SU-DHL-6 (cell line): ENCODE results near the gene NUDT2.

Experiments used
- H2AFZ ChIP-seq: fragments of 200-600 bp; sonication (generic); 2 replicates; pipeline ENCODE4 v1.6.1; 2014; ENCODE audit warnings: low read depth, mild to moderate bottlenecking, moderate library complexity, mixed read lengths, antibody characterized with exemption, low read length; ENCODE audit not compliant: severe bottlenecking
- H3F3A ChIP-seq: fragments of 200-600 bp; shearing (Covaris generic); 2 replicates; pipeline ENCODE4 v1.6.0; 2016; ENCODE audit warnings: antibody characterized with exemption, mild to moderate bottlenecking; ENCODE audit not compliant: insufficient read depth
- H3K27ac ChIP-seq: fragments of 200-600 bp; sonication (generic); 2 replicates; pipeline ENCODE4 v1.5.1; 2016; ENCODE audit warnings: low read depth, mild to moderate bottlenecking, low read length, moderate library complexity, mixed read lengths
- H3K27me3 ChIP-seq: fragments of 200-600 bp; sonication (generic), shearing (Covaris generic); 2 replicates; pipeline ENCODE4 v1.6.0; 2014; ENCODE audit warnings: mild to moderate bottlenecking, low read length
- H3K36me3 ChIP-seq: fragments of 200-600 bp; sonication (generic); 2 replicates; pipeline ENCODE4 v1.6.1; 2014; ENCODE audit warnings: mild to moderate bottlenecking, low read length, mixed read lengths
- H3K4me2 ChIP-seq: fragments of 300-600, 200-600 bp; shearing (Covaris generic), sonication (generic); 2 replicates; pipeline ENCODE4 v1.6.0; 2014; ENCODE audit warnings: low read length, low read depth, mild to moderate bottlenecking; ENCODE audit not compliant: poor library complexity, severe bottlenecking
- H3K4me3 ChIP-seq: fragments of 200-600 bp; sonication (generic); 2 replicates; pipeline ENCODE4 v1.5.1; 2014; ENCODE audit warnings: antibody characterized with exemption, low read length, mild to moderate bottlenecking, mixed read lengths; ENCODE audit not compliant: insufficient read depth, poor library complexity, severe bottlenecking
- H3K79me2 ChIP-seq: fragments of 200-600 bp; sonication (generic); 2 replicates; pipeline ENCODE4 v1.6.1; 2014; ENCODE audit warnings: mild to moderate bottlenecking, low read length, moderate library complexity; ENCODE audit not compliant: insufficient read depth
- H3K9ac ChIP-seq: fragments of 200-600 bp; sonication (generic); 2 replicates; pipeline ENCODE4 v1.7.0; 2014; ENCODE audit warnings: mild to moderate bottlenecking, low read length
- H3K9me2 ChIP-seq: fragments of 200-600 bp; sonication (generic); replicated peaks from 2 replicates; pipeline ENCODE4 v1.6.1; 2014; ENCODE audit warnings: low read length; ENCODE audit not compliant: insufficient read depth
- H3K9me3 ChIP-seq: fragments of 200-600 bp; sonication (generic); 2 replicates; pipeline ENCODE4 v1.6.1; 2014; ENCODE audit warnings: low read length, mixed read lengths; ENCODE audit not compliant: insufficient read depth
- H4K20me1 ChIP-seq: fragments of 200-600 bp; sonication (generic); 2 replicates; pipeline ENCODE4 v1.6.1; 2014; ENCODE audit warnings: low read depth, mild to moderate bottlenecking, antibody characterized with exemption, low read length, moderate library complexity, mixed read lengths
- CTCF ChIP-seq: fragments of 200-600 bp; sonication (generic); IDR thresholded peaks from one replicate; pipeline ENCODE4 v1.5.1; 2017; ENCODE audit warnings: antibody characterized with exemption, mild to moderate bottlenecking, low read length, moderate library complexity; ENCODE audit not compliant: insufficient read depth, poor library complexity, severe bottlenecking
- EZH2phosphoT487 ChIP-seq: fragments of 200-600 bp; sonication (generic), shearing (Covaris generic); conservative IDR thresholded peaks from 2 replicates; pipeline ENCODE4 v1.6.1; 2018; ENCODE audit warnings: mild to moderate bottlenecking, antibody characterized with exemption, low read length, moderate library complexity, mixed read lengths

Gene NUDT2

GRCh38 chr9:34310215-34310614 is 19.2 kb upstream of the NUDT2 start:
- Histone ChIP-seq H3F3A (no peaks in the 10 kb centered on the region), H3K4me2 (no peak overlapping the region), H3K36me3 (peaks cover 11% of the 10 kb centered on the region; the same call in 1 of the 2 replicates), H3K9me2 (no peaks in the 10 kb centered on the region), H3K79me2 (peaks cover 40% of the 10 kb centered on the region), H3K4me3 (no peak overlapping the region), H4K20me1 (no peaks in the 10 kb centered on the region), H3K27ac (no peak overlapping the region), H2AFZ (no peak overlapping the region), H3K9ac (no peak overlapping the region), H3K9me3 (no peaks in the 10 kb centered on the region), H3K27me3 (no peaks in the 10 kb centered on the region)
- no peak for TF ChIP-seq CTCF
- no peak for TF ChIP-seq EZH2phosphoT487

DNA sequence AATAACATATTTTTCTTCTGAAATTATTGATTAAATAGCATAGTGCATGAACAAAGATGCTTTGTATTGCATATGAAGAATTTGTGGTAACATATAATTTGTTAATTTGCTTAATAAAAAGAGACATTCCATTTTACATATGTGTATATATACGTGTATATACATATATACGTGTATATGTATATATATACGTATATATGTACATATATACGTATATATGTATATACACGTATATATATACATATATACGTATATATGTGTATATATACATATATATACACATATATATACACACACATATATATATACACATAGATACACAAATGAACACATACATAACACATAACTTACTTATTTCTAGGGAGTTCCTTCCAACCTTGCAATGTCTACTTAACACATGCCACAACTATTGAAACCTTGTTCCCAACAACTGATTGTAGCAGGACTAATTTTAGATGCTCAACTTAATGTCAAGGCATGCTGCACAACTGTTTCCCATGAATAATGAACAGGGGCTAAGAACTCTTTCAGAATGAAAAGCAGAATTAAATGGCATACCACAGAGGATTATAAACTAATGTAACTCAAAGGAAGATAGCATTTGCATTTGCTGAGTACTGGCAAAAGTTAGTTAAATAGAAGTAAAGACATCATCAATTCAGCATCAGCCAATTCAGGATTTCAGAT is 17.7 kb upstream of the NUDT2 start:
- H4K20me1 ChIP-seq: no peaks in the 10 kb centered on the region
- H3K36me3 ChIP-seq: peaks cover 7% of the 10 kb centered on the region; the same call in 1 of the 2 replicates
- no peak overlapping the region for H3K27ac ChIP-seq
- H3K9ac ChIP-seq: no peak overlapping the region
- no peak overlapping the region for H3K4me3 ChIP-seq
- no peak overlapping the region for H3K4me2 ChIP-seq
- peaks cover 3% of the 10 kb centered on the region; the same call in 1 of the 2 replicates for H3F3A ChIP-seq
- no peaks in the 10 kb centered on the region for H3K9me2 ChIP-seq
- TF ChIP-seq CTCF (no peak), EZH2phosphoT487 (no peak)
- H3K27me3 ChIP-seq: no peaks in the 10 kb centered on the region
- peaks cover 50% of the 10 kb centered on the region for H3K79me2 ChIP-seq
- H3K9me3 ChIP-seq: no peaks in the 10 kb centered on the region
- H2AFZ ChIP-seq: no peak overlapping the region

- Histone ChIP-seq H4K20me1 (no peaks in the 10 kb centered on the region; the same call in 1 of the 2 replicates), H3K4me2 (no peak overlapping the region), H3K9me2 (no peaks in the 10 kb centered on the region), H2AFZ (no peak overlapping the region), H3K79me2 (peaks cover 83% of the 10 kb centered on the region), H3K36me3 (no peaks in the 10 kb centered on the region), H3K9ac (no peak overlapping the region), H3K4me3 (no peak overlapping the region), H3K27me3 (no peaks in the 10 kb centered on the region), H3F3A (peaks cover 3% of the 10 kb centered on the region; the same call in 1 of the 2 replicates), H3K9me3 (no peaks in the 10 kb centered on the region), H3K27ac (no peak overlapping the region)
- TF ChIP-seq EZH2phosphoT487 (no peak), CTCF (no peak)
Measured at GRCh38 chr9:34317436-34317835, 11.9 kb upstream of the NUDT2 start.
